Measurements from ENCODE around the gene RAB39A.

Gene RAB39A

DNA sequence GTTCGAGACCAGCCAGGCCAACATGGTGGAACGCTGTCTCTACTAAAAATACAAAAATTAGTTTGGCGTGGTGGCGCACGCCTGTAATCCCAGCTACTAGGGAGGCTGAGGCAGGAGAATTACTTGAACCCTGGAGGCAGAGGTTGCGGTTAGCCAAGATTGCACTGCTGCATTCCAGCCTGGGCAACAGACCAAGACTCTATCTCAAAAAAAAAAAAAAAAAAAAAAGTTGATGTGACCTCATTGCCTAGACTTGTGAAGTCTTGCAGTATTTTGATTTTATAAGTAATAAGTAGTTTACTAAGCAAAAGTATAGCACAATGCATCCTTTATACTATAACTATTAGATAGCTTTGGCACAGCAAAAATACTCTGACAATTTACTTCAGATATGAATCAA lies 70.5 kb downstream of the RAB39A start:
- no peak overlapping the region for H3K4me3 ChIP-seq (ENCODE audit: low read depth in 1 of 5, low read length in 5 of 5)

DNA sequence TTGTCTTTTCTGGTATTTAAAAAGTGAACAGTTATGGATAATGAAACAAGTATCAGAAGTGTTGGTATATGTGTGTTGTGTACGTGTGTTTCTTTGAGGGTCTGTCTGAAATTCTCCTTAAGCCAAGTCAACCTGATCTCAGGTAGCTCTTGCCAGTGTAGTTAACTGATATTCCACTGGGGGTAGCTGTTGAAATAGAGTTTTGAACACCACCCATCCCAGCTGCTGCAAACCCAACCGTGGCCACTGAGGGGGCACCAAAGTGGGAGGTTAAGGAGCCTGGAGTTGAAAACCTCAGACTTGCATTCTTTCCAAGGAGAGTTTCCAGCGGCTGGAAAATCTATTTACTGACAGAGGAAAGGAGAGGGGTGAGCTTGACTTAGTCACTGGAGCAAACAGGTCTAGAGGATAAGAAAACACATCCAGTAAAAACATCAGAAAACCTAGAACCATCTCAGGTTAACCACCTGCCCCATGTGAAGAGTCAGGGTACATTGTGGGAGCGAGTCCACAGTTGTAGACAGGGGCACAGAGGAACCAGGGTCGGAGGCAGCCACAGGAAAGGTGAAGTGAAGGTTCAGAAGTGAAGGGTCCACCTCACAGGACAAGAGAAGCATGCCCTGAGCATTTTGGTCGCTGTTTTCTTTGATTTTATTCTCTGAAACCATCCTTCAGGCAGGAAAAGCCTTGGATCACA lies 71.7 kb downstream of the RAB39A start:
- H3K9me3 ChIP-seq (ENCODE audit: control insufficient read depth in 5 of 5, low read length in 5 of 5) = no peaks in the 10 kb centered on the region
- H3K27me3 ChIP-seq (ENCODE audit: control insufficient read depth in 5 of 5, insufficient read depth in 4 of 5, low read length in 5 of 5) = peaks cover 0 to 3% (median 0%) of the 10 kb centered on the region in 5 donors
- H3K27ac ChIP-seq (ENCODE audit: low read depth, low read length) = no peak overlapping the region
- H3K9ac ChIP-seq (ENCODE audit: low read length in 5 of 5) = no peak overlapping the region
- no peaks in the 10 kb centered on the region for H3K4me1 ChIP-seq (ENCODE audit: control insufficient read depth in 5 of 5, insufficient read depth in 5 of 5, low read length in 5 of 5)
- H3K36me3 ChIP-seq (ENCODE audit: control insufficient read depth in 5 of 5, insufficient read depth in 5 of 5, low read length in 5 of 5) = no peaks in the 10 kb centered on the region
- no peak overlapping the region for H3K4me3 ChIP-seq (ENCODE audit: low read depth in 1 of 5, low read length in 5 of 5)

More for the DNA sequence above, 70.5 kb downstream of the RAB39A start:
- Histone ChIP-seq H3K27me3 (ENCODE audit: control insufficient read depth in 5 of 5, insufficient read depth in 4 of 5, low read length in 5 of 5) (peaks cover 0 to 3% (median 0%) of the 10 kb centered on the region in 5 donors), H3K36me3 (ENCODE audit: control insufficient read depth in 5 of 5, insufficient read depth in 5 of 5, low read length in 5 of 5) (no peaks in the 10 kb centered on the region), H3K4me1 (ENCODE audit: control insufficient read depth in 5 of 5, insufficient read depth in 5 of 5, low read length in 5 of 5) (no peaks in the 10 kb centered on the region), H3K9me3 (ENCODE audit: control insufficient read depth in 5 of 5, low read length in 5 of 5) (no peaks in the 10 kb centered on the region), H3K9ac (ENCODE audit: low read length in 5 of 5) (no peak overlapping the region), H3K27ac (ENCODE audit: low read depth, low read length) (no peak overlapping the region)

DNA sequence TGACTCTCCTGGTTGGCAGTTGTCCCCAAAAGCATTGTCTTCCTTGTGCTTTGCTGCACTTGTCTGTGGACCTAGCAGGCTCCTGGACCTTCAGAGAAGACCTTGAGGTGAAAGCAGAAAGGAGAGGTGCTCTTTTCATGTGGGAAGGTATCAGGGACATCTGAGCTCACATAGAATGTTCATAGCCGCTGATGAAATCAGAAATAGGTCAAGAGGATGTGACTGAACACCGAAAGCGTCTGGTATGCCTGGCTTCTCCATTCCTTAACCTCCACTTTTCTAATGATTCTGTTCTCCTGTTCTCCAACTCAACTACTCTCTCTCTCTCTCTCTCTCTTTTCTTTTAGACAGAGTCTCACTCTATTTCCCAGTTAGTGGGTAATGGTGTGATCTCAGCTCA lies 74.2 kb downstream of the RAB39A start:
- Histone ChIP-seq H3K4me3 (ENCODE audit: low read depth in 1 of 5, low read length in 5 of 5) (no peak overlapping the region), H3K27me3 (ENCODE audit: control insufficient read depth in 5 of 5, insufficient read depth in 4 of 5, low read length in 5 of 5) (peaks cover 0 to 3% (median 0%) of the 10 kb centered on the region in 5 donors), H3K9ac (ENCODE audit: low read length in 5 of 5) (no peak overlapping the region), H3K4me1 (ENCODE audit: control insufficient read depth in 5 of 5, insufficient read depth in 5 of 5, low read length in 5 of 5) (no peaks in the 10 kb centered on the region), H3K27ac (ENCODE audit: low read depth, low read length) (no peak overlapping the region), H3K9me3 (ENCODE audit: control insufficient read depth in 5 of 5, low read length in 5 of 5) (no peaks in the 10 kb centered on the region), H3K36me3 (ENCODE audit: control insufficient read depth in 5 of 5, insufficient read depth in 5 of 5, low read length in 5 of 5) (no peaks in the 10 kb centered on the region)

DNA sequence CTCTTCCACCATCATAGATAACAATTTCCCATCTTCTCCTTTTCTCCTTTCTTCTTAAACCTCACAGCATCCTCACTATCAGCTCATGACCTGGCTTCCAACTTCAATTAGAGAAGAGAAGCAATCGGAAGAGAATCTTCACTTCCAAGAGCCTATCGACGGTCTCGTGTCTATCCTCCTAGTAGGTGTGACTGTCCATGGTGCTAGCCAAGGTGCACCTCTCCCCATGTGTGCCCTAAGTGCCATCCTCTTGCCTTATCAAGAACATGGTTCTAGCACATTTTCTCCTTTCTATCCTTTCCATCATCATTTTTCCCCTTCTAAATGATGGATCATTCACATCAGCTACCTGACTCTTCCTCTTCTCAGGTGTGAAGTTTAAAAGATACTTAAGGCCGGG lies 75.4 kb downstream of the RAB39A start:
- Histone ChIP-seq H3K27me3 (ENCODE audit: control insufficient read depth in 5 of 5, insufficient read depth in 4 of 5, low read length in 5 of 5) (peaks cover 0 to 4% (median 0%) of the 10 kb centered on the region in 5 donors), H3K9me3 (ENCODE audit: control insufficient read depth in 5 of 5, low read length in 5 of 5) (no peaks in the 10 kb centered on the region), H3K27ac (ENCODE audit: low read depth, low read length) (no peak overlapping the region), H3K36me3 (ENCODE audit: control insufficient read depth in 5 of 5, insufficient read depth in 5 of 5, low read length in 5 of 5) (no peaks in the 10 kb centered on the region), H3K4me3 (ENCODE audit: low read depth in 1 of 5, low read length in 5 of 5) (no peak overlapping the region), H3K4me1 (ENCODE audit: control insufficient read depth in 5 of 5, insufficient read depth in 5 of 5, low read length in 5 of 5) (peaks cover 0 to 5% (median 4%) of the 10 kb centered on the region in 5 donors), H3K9ac (ENCODE audit: low read length in 5 of 5) (no peak overlapping the region)

DNA sequence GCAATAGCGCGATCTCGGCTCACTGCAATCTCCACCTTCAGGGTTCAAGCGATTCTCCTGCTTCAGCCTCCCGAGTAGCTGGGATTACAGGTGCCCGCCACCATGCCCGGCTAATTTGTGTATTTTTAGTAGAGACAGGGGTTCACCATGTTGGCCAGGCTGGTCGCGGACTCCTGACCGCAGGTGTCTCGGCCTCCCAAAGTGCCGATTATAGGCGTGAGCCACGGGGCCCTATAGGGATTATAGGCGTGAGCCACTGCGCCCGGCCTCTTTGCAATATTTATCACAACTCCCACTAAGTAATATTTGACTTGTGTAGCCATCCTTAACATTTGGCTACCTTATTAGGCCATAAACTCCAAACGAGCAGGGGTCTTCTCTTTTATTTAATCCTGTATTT lies 79.6 kb downstream of the RAB39A start:
- H3K9me3 ChIP-seq (ENCODE audit: control insufficient read depth in 5 of 5, low read length in 5 of 5) = no peaks in the 10 kb centered on the region
- no peak overlapping the region for H3K27ac ChIP-seq (ENCODE audit: low read depth, low read length)
- H3K36me3 ChIP-seq (ENCODE audit: control insufficient read depth in 5 of 5, insufficient read depth in 5 of 5, low read length in 5 of 5) = no peaks in the 10 kb centered on the region
- H3K4me3 ChIP-seq (ENCODE audit: low read depth in 1 of 5, low read length in 5 of 5) = no peak overlapping the region
- peaks cover 5 to 30% (median 27%) of the 10 kb centered on the region in 5 donors for H3K4me1 ChIP-seq (ENCODE audit: control insufficient read depth in 5 of 5, insufficient read depth in 5 of 5, low read length in 5 of 5)
- H3K27me3 ChIP-seq (ENCODE audit: control insufficient read depth in 5 of 5, insufficient read depth in 4 of 5, low read length in 5 of 5) = peaks cover 0 to 4% (median 0%) of the 10 kb centered on the region in 5 donors
- no peak overlapping the region for H3K9ac ChIP-seq (ENCODE audit: low read length in 5 of 5)

DNA sequence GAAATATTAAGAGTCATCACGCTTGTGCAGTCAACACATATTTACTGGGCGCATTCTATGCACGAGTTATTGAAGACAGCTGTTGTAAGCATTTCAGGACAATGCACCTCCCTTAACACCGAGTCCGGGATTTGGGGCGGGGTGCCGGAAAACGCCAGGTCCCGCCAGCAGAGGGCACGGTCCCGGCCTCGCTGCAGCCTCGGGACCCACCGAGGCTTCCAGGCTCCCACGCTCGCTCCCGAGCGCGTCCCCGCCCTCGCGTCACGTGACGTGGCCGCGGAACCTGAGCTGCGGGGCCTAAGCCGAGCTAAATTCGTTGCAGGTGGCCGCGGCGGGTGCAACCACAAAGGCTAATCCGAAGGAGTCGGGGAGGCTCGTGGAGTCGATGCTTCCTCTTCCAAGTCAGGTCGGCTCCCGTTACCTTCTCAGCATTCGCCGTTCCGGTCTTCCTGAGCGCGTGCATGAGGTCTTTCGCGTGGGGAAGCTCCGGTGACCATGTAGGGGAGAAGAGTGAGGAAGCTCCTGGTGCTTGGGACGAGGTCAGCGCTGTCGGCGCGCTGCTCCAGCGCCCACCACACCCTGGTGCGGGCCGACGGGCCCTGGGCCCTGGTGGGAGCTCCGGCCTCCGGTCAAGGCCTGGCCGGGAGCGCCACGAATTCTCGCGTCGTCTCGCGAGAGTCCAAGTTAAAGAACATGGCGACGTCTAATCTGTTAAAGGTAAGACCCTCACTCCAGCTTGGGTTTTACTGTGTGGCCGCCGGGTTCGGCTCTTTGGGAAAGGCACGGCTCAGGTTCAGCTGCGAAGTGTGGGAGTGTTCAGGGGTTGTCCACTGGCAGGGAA lies 80.6 kb downstream of the RAB39A start, which contains the start of gene CUL5:
TSS of gene CUL5 (plus strand) at position 243 of the 841 bp plus-strand sequence. CDS start at position 694, 451 bp downstream.
- Histone ChIP-seq H3K9me3 (ENCODE audit: control insufficient read depth in 5 of 5, low read length in 5 of 5) (no peaks in the 10 kb centered on the region), H3K4me3 (ENCODE audit: low read depth in 1 of 5, low read length in 5 of 5) (peak within 1 kb of the TSS; percentile 88 to 100 (median 93)), H3K27ac (ENCODE audit: low read depth, low read length) (peak within 1 kb of the TSS; percentile 99), H3K9ac (ENCODE audit: low read length in 5 of 5) (peak within 1 kb of the TSS; percentile 98 to 100 (median 99)), H3K36me3 (ENCODE audit: control insufficient read depth in 5 of 5, insufficient read depth in 5 of 5, low read length in 5 of 5) (no peaks in the 10 kb centered on the region), H3K4me1 (ENCODE audit: control insufficient read depth in 5 of 5, insufficient read depth in 5 of 5, low read length in 5 of 5) (peaks cover 5 to 40% (median 27%) of the 10 kb centered on the region in 5 donors), H3K27me3 (ENCODE audit: control insufficient read depth in 5 of 5, insufficient read depth in 4 of 5, low read length in 5 of 5) (peaks cover 0 to 4% (median 0%) of the 10 kb centered on the region in 5 donors)

DNA sequence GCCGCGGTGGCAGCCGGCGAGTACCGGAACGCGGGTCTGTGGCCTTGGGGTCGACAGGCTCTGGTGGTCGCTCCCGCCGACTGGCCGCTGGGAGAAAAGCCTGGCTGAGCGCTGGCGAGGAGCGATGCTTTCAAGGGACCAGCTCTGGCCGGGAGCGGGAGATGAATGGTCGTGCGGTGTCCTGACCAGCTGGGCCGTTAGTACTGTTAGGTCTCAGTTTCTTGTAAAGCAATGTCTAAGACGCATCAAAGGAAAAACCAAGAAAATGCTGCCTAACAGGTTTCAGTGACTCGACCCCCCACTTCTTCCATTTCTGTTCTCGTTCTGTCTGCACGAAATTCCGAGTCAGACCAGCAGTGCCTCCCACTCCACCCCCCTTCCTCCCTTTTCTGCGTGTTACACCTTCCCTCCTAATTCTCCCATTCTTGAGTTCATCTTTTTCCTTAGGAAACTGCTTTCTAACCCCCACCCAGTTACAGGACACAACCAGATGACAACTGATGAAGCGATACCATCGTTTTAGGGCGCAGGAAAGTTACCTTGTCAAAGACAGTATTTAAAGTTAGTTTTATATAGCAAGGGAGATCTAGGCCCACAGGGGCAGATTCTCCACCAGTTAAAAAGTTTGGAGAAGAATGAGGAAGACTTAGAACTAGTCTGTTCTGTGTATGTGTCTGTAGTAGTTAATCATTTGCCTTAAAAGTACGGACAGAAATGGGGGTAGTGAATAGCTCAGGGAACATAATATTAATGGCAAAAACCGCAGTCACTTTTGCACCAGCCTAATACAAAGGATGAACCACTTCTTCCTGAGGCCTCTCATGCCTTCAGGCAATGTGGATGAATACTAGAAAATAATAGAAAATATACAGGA lies 81.5 kb downstream of the RAB39A start:
- H3K27me3 ChIP-seq (ENCODE audit: control insufficient read depth in 5 of 5, insufficient read depth in 4 of 5, low read length in 5 of 5) = peaks cover 0 to 4% (median 0%) of the 10 kb centered on the region in 5 donors
- H3K4me1 ChIP-seq (ENCODE audit: control insufficient read depth in 5 of 5, insufficient read depth in 5 of 5, low read length in 5 of 5) = peaks cover 5 to 45% (median 27%) of the 10 kb centered on the region in 5 donors
- H3K36me3 ChIP-seq (ENCODE audit: control insufficient read depth in 5 of 5, insufficient read depth in 5 of 5, low read length in 5 of 5) = no peaks in the 10 kb centered on the region
- H3K27ac ChIP-seq (ENCODE audit: low read depth, low read length) = peak overlapping the region; percentile 99
- H3K9me3 ChIP-seq (ENCODE audit: control insufficient read depth in 5 of 5, low read length in 5 of 5) = no peaks in the 10 kb centered on the region
- peak overlapping the region; percentile 98 to 100 (median 99) for H3K9ac ChIP-seq (ENCODE audit: low read length in 5 of 5)
- H3K4me3 ChIP-seq (ENCODE audit: low read depth in 1 of 5, low read length in 5 of 5) = peak overlapping the region; percentile 88 to 100 (median 93)

DNA sequence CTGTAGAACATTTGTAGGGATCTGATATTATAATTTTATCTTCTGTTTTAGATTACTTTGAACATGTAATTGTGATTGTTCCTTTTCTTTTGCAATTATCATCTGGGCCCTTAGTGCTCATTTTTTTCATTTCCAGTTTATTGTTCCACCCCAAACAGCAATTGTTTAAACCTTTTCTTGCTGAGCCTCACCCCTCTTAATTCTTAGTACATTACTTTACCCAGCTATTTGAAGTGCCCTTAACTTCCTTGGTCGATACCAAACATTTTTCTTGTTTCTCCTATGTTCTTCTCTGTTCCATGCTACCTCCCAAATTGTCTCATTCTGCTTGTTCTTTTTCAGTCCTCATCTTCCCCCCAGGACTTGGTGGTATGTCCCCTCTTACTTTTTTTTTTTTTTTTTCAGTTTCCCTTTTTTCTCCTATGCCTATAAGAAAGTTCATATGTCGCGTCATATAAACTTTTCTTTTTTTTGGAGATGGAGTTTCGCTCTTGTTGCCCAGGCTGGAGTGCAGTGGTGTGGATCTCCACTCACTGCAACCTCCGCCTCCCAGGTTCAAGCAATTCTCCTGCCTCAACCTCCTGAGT lies 84.0 kb downstream of the RAB39A start:
- Histone ChIP-seq H3K9ac (ENCODE audit: low read length in 5 of 5) (peak overlapping the region in 2 of 5 donors; percentile 23 to 28), H3K4me1 (ENCODE audit: control insufficient read depth in 5 of 5, insufficient read depth in 5 of 5, low read length in 5 of 5) (peaks cover 5 to 45% (median 27%) of the 10 kb centered on the region in 5 donors)

More for the DNA sequence above, 84.0 kb downstream of the RAB39A start:
- H3K27ac ChIP-seq (ENCODE audit: low read depth, low read length) = no peak overlapping the region
- no peak overlapping the region for H3K4me3 ChIP-seq (ENCODE audit: low read depth in 1 of 5, low read length in 5 of 5)
- H3K36me3 ChIP-seq (ENCODE audit: control insufficient read depth in 5 of 5, insufficient read depth in 5 of 5, low read length in 5 of 5) = peaks cover 0 to 2% (median 0%) of the 10 kb centered on the region in 5 donors
- H3K9me3 ChIP-seq (ENCODE audit: control insufficient read depth in 5 of 5, low read length in 5 of 5) = no peaks in the 10 kb centered on the region
- H3K27me3 ChIP-seq (ENCODE audit: control insufficient read depth in 5 of 5, insufficient read depth in 4 of 5, low read length in 5 of 5) = peaks cover 0 to 4% (median 0%) of the 10 kb centered on the region in 5 donors

All from subcutaneous abdominal adipose tissue (tissue), 5 donors.